Middle frontal gyrus (tissue), 1 donor: Measurements from ENCODE around the gene SSNA1.
A peak's percentile ranks its signal among the peaks of the same experiment; 100 is the strongest.

Experiments used
- DNase-seq: peaks from one replicate; pipeline ENCODE4 v3.0.0-alpha.2; 2015; ENCODE audit warnings: low spot score; ENCODE audit errors: extremely low spot score

Gene SSNA1, protein sequence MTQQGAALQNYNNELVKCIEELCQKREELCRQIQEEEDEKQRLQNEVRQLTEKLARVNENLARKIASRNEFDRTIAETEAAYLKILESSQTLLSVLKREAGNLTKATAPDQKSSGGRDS

DNA sequence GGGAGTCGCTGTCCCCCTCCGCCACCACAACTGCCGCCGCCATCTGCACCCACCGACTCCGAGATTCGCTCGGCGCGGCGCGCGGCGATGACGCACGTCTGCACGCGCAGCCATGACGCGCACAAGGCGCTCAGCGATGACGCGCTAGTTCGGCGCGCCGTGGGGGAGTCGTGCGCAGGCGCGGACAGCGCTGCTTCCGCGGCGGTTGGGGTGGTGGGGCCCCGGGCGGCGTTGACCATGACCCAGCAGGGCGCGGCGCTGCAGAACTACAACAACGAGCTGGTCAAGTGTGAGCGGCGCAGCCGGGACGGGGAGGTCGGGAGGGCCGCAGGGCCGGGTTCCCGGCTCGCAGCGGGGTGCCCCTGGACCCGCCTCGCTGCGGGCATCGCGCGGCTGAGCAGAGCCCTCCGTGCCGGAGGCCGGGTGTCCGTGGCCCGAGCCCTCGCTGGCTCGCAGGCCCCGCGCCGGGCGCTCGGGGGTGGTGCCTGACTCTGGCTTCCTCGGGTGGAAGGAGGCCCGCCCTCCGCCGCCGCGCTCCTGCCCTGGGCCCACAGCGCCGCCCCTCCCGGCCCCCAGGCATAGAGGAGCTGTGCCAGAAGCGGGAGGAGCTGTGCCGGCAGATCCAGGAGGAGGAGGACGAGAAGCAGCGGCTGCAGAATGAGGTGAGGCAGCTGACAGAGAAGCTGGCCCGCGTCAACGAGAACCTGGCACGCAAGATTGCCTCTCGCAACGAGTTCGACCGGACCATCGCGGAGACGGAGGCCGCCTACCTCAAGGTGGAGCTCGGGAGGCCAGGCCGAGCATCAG is at the start of gene SSNA1, which contains the start of gene ANAPC2:
SSNA1 (plus strand) TSS at position 187 of the 807 bp plus-strand sequence; CDS start at position 238, 51 bp downstream.
ANAPC2 (minus strand) TSS at position 71 of the 807 bp plus-strand sequence; CDS start at position 43, 28 bp downstream.
- peak; percentile 82 for DNase-seq

DNA sequence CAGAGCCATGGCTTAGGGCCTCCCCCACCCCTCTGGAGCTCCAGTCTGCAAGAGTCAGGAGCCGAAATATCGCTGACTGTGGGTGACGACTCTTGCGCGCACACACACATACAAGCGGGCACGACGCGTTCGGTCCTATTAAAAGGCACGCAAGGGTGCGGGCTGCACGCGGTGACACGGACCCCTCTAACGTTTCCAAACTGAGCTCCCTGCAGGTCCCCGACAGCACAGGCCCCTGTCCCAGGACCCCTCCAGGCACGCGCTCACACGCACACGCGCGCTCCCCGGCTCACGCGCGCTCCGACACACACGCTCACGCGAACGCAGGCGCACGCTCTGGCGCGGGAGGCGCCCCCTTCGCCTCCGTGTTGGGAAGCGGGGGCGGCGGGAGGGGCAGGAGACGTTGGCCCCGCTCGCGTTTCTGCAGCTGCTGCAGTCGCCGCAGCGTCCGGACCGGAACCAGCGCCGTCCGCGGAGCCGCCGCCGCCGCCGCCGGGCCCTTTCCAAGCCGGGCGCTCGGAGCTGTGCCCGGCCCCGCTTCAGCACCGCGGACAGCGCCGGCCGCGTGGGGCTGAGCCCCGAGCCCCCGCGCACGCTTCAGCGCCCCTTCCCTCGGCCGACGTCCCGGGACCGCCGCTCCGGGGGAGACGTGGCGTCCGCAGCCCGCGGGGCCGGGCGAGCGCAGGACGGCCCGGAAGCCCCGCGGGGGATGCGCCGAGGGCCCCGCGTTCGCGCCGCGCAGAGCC is 49.6 kb upstream of the SSNA1 start, which contains the start of gene GRIN1:
GRIN1 (plus strand) TSS at position 433 of the 746 bp plus-strand sequence. CDS start 333 bp downstream, outside the sequence.
- DNase-seq: peak; percentile 59

DNA sequence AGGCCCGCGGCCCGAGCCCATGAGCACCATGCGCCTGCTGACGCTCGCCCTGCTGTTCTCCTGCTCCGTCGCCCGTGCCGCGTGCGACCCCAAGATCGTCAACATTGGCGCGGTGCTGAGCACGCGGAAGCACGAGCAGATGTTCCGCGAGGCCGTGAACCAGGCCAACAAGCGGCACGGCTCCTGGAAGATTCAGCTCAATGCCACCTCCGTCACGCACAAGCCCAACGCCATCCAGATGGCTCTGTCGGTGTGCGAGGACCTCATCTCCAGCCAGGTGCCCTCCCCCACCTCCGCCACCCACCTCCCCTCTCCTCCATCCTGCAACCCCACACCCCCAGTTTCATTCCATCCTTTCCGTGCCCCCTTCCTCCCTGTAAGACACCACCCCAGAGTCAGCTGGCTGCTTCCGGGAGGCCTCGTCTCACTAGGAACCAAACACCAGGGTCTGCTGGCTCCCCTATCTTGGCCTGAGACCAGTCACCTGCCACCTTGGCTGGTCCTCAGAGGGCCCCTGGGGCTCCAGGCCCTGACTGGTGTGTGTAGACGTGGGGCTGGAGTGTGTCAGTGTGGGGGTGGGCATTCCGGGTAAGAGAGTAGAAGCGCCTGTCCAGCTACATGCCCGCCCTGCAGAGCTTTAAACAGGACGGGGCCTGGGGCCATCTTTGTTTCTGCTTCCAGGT is 48.9 kb upstream of the SSNA1 start:
- no peak for DNase-seq

GRCh38 chr9:137140151-137141012 is 48.1 kb upstream of the SSNA1 start:
- peak; percentile 65 for DNase-seq

DNA sequence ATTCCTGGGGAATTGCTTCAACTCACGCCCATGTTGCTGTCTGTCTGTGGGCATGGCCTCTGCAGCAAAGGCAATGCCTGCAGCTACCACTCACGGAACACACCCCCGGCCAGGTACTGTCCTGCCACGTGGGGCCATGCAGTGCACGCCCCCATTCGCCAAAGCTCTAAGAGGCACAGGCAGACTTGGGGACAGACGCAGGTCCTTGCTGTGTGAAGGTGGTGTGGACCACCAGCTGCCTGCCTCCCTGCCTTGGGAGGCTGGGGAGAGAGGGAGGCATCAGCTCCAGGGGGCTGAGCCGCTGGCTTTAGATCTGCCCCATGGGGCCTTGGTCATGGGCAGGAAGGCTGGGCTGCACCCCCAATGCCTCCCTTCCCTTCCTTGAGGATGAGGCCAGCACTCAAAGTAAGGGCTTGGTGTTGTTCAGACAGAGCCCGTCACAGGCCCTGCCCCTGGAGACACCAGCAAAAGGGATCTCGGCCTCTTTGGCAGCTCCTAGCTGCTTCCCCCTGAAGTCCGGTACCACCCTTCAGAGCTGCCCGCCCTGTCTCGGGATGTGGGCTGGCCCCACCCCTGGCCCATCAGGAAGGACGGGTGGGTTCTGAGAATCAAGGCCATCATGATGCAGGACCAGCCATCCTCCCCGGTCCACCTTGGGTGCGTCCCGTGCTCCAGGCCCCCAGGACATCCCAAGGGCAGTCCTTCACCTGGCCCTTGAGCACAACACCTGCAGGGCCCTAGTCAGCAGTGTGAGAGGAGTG is 47.2 kb upstream of the SSNA1 start:
- no peak for DNase-seq

GRCh38 chr9:137141976-137142936 is 46.2 kb upstream of the SSNA1 start:
- no peak for DNase-seq

DNA sequence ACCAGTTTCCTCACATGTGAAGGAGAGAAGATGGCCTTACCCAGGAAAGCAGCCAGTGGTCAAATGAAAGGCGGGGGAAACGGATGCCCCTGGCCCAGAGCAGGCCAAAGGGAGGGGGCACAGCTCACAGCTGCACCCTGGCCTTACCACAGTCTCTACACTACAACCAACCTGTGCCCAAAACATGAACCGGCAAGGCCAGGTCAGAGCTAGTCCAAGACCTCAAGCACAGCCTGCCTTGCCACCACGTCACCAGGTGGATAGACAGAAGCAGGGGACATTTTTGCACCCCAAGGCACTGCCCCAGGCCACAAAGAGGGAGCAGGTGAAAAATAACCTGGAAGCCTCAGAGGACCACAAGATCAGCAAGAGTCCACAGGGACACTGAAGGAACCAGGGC is 45.0 kb upstream of the SSNA1 start:
- DNase-seq: no peak

DNA sequence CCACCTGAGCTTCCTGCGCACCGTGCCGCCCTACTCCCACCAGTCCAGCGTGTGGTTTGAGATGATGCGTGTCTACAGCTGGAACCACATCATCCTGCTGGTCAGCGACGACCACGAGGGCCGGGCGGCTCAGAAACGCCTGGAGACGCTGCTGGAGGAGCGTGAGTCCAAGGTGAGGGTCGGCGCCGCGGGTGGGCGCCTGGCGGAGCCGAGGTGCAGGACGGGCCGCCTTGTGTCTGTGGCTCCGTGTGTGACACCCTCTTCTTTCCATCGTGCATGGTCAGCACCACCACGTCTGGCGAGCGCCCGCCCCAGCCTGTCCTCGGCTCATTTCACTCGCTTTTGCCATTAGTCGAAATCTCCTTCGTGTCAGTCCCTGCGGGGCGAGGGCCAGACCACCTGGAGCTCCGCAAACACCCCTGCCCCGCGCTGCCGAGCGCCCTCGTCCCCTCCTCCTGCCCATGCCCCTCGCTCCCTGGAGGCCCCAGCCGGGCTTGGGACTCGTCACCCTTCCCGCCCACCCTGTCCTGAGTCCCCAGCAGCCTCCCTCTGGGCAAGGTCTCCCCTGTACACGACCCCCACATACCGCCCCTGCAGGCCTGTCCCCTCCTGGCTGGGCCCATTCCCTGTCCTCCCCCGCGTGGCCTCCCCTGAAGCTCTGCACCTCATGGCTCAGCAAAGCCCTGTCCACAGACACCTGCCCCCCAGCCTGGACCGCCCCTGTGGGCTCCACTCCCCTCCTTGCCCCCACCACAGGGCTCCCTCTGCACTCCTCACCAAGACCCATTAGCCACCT is 42.5 kb upstream of the SSNA1 start:
- DNase-seq: no peak

- no peak for DNase-seq
These were observed 42.0 kb upstream of the SSNA1 start for GRCh38 chr9:137146527-137146918.

DNA sequence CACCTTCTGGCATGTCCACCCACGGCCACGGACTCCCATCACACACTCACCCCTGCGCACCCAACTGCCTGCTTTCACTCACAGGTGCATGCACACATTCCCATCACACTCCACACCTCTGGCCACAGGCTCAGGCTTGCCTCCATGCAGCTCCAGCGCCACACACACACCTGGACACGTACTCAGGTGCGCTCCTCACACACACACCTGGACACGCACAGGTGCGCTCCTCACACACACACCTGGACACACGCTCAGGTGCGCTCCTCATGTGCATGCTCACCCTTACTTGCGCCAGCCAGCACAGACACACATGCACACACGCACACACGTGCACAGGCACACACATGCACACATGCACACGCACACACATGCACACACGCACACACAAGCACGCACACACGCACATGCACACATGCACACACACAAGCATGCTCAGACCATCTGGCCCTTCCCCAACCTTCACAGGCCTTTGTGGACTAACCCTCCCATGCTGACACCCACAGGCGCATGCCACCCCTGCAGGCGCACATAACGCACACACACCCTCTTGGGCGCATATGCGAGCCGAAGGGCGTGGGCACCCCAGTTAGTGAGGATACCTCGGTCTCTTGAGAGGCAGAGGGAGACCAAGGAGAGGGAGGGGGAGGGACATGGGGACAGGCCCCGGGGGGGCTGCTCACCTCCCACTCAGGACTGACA is 41.2 kb upstream of the SSNA1 start:
- no peak for DNase-seq

GRCh38 chr9:137147793-137148160 is 40.7 kb upstream of the SSNA1 start:
- DNase-seq: no peak

DNA sequence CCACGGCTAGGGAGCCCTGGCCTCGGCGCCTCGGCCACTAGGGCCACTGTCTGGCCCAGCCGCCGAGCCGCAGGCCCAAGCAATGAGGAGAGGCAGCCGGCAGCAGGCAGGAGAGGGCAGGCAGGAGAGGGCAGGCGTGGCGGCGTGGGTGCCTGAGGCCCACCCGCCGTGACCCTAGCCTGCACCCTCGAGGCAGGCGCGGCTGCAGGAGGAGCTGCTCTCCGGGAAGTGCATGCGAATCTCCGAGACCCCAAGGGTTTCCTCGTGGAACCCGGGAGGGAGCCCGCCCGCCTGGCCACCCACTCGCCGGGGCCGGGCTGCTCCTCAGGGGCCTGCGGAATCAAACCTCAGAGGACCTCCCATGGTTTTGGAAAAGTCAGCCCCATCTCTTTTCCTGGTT is 40.2 kb upstream of the SSNA1 start:
- no peak for DNase-seq

DNA sequence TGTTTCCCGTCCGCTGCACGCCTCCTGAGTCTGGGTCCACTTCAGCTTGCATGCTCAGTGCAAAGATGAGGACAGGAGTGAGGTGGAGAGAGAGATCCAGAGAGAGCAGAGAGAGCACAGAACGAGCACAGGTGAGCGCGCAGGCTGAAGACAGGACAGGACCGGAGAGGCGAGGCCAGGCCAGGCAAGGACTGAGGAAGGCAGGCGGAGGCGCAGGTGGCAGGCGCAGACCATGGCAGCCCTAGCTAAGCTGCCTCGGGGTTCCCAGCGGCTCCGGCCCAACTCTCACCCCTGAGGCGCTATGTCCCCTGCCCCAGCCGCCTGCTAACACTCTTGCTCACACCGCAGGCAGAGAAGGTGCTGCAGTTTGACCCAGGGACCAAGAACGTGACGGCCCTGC is 39.8 kb upstream of the SSNA1 start:
- DNase-seq: no peak

DNA sequence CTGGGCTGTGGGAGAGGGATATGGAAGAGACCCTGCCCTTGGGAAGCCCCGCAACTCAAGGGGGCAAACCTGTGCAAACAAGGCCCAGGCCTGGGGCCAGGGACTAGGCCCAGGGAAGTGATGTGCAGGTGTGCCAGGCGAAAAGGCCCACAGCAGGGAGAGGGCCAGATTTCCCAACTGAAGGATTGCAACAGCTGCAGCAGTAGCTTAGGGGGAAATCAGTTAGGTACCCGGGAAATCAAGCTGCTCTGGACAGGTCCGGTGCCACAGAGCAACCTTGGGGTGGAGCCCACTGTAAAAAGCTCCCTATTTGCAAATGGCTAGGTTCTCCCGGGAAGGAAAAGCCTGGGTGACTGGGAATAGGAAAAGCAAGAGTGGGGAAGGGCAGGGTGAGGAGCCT is 39.1 kb upstream of the SSNA1 start:
- no peak for DNase-seq

- DNase-seq: no peak
These were observed 38.4 kb upstream of the SSNA1 start for GRCh38 chr9:137149942-137150616.

DNA sequence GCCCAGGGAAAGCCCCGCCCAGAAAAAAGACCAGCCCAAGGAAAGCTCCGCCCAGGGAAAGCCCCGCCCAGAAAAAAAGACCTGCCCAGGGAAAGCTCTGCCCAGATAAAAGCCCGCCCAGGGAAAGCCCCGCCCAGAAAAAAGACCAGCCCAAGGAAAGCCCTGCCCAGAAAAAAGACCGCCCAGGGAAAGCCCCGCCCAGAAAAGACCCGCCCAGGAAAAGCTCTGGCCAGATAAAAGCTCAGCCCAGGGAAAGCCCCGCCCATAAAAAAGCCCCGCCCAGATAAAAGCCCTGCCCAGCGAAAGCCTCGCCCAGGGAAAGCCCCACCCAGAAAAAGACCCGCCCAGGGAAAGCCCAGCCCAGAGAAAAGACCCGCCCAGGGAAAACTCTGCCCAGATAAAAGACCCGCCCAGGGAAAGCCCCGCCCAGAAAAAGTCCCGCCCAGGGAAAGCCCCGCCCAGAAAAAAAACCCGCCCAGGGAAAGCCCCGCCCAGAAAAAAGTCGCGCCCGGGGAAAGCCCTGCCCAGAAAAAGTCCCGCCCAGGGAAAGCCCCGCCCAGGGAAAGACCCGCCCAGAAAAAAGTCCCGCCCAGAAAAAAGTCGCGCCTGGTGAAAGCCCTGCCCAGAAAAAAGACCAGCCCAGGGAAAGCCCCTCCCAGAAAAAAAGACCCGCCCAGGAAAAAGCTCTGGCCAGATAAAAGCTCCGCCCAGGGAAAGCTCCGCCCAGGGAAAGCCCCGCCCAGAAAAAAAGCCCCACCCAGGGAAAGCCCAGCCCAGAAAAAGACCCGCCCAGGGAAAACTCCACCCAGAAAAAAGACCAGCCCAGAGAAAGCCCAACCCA is 37.6 kb upstream of the SSNA1 start:
- no peak for DNase-seq
